ENCODE data around the gene EMX1.

EMX1 gene

DNA sequence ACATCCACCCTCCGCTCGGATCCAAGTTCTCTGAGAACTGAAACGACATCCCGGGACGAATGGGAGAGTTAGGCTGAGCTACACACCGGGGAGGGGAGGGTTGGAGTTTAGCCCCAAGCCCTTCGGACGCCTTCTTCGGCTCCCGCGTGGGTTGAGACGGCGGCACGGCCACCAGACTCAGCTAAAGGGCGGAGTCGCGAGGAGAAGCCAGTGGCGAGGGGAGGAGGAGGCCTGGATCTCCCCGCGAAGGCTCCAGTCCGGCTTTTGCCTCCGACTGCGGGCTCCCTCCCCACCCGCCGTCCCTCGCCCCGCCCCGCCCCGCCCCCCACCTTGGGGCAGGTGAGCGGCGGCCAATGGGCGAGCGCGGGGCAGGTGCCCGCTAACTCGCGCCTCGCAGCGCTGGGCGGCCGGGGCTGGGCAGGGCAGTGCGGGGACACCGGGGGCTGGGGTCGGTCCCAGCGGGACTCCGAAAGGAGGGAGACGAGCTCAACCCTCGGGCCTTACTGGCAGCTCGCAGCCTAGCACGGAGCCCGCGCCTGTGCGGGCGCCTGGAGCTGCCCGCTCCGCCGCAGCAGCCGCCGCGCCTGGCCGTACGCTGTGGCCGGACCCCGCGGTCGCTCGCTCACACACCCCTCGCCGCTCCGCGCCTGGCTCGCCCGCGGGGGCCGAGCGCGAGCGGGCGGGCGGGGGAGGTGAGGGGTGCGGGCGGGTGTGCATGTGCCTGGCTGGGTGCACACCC, at the start of gene EMX1:
Gene EMX1 (plus strand): TSS at position 382 of the 739 bp plus-strand sequence. CDS start 334 bp downstream, at position 716.
- no peaks in the 10 kb centered on the region for H3K9me3 ChIP-seq (ENCODE audit: low read depth, low read length)
- TF ChIP-seq FOXP2 (optimal IDR thresholded peaks at IDR 0.05; ENCODE audit: control extremely low read depth, extremely low read length, insufficient read depth), result no peak
- no peak for TF ChIP-seq EZH2 (IDR thresholded peaks at IDR 0.05)
- TF ChIP-seq POLR2AphosphoS5 (IDR thresholded peaks at IDR 0.05; ENCODE audit: borderline replicate concordance, low read depth, low read length), result no peak
- no peak within 1 kb of the TSS for H3K9ac ChIP-seq (ENCODE audit: insufficient read length)
- no peak for DNase-seq (ENCODE audit: low read depth, low spot score)
- peak within 1 kb of the TSS; percentile 78 for H3K4me3 ChIP-seq
- H3K27ac ChIP-seq, result no peak within 1 kb of the TSS
- H3K36me3 ChIP-seq (ENCODE audit: insufficient read depth, low read length), result no peaks in the 10 kb centered on the region

DNA sequence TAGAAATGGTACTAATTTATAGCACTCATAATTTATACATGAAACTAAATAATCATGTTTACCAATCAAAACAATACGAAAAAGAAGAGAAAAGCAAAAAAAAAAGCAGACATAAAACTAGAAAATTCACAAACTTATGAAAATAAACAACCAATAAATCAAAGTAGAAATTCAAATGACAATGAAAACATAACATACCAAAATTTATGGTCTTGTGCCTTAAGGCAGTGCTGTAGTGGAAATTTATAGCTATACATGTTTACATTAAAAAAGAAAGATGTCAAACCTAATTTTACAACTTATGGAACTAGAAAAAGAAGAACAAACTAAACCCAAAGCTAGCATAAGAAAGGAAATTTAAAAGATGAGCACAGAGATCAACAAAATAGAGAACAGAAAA, 46.3 kb upstream of the EMX1 start:
- no peak for TF ChIP-seq EZH2 (IDR thresholded peaks at IDR 0.05)
- no peak for TF ChIP-seq FOXP2 (optimal IDR thresholded peaks at IDR 0.05; ENCODE audit: control extremely low read depth, extremely low read length, insufficient read depth)
- no peak for TF ChIP-seq POLR2AphosphoS5 (IDR thresholded peaks at IDR 0.05; ENCODE audit: borderline replicate concordance, low read depth, low read length)

DNA sequence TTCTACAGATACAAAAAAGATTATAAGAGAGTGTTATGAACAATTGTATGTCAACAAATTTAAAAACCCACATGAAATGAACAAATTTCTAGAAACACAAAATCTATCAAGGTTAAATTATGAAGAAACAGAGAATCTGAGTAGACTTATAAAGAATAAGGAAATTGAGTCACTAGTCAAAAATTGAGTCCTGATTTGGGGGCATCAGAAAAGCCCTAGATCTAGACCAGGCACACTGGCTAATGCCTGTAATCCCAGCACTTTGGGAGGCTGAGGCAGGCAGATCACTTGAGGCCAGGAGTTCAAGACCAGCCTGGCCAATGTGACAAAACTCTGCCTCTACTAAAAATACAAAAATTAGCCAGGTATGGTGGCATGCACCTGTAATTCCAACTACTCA, 45.4 kb upstream of the EMX1 start:
- no peaks in the 10 kb centered on the region for H3K9me3 ChIP-seq (ENCODE audit: low read depth, low read length)
- DNase-seq (ENCODE audit: low read depth, low spot score), result no peak
- TF ChIP-seq FOXP2 (optimal IDR thresholded peaks at IDR 0.05; ENCODE audit: control extremely low read depth, extremely low read length, insufficient read depth), result no peak
- no peak for TF ChIP-seq POLR2AphosphoS5 (IDR thresholded peaks at IDR 0.05; ENCODE audit: borderline replicate concordance, low read depth, low read length)
- H3K9ac ChIP-seq (ENCODE audit: insufficient read length), result no peak overlapping the region
- no peak overlapping the region for H3K27ac ChIP-seq
- H3K36me3 ChIP-seq (ENCODE audit: insufficient read depth, low read length), result no peaks in the 10 kb centered on the region
- no peak overlapping the region for H3K4me3 ChIP-seq

More for the DNA sequence above, 46.3 kb upstream of the EMX1 start:
- no peak overlapping the region for H3K9ac ChIP-seq (ENCODE audit: insufficient read length)
- no peak overlapping the region for H3K4me3 ChIP-seq
- H3K27ac ChIP-seq, result no peak overlapping the region
- H3K36me3 ChIP-seq (ENCODE audit: insufficient read depth, low read length), result no peaks in the 10 kb centered on the region
- H3K9me3 ChIP-seq (ENCODE audit: low read depth, low read length), result no peaks in the 10 kb centered on the region
- no peak for DNase-seq (ENCODE audit: low read depth, low spot score)

DNA sequence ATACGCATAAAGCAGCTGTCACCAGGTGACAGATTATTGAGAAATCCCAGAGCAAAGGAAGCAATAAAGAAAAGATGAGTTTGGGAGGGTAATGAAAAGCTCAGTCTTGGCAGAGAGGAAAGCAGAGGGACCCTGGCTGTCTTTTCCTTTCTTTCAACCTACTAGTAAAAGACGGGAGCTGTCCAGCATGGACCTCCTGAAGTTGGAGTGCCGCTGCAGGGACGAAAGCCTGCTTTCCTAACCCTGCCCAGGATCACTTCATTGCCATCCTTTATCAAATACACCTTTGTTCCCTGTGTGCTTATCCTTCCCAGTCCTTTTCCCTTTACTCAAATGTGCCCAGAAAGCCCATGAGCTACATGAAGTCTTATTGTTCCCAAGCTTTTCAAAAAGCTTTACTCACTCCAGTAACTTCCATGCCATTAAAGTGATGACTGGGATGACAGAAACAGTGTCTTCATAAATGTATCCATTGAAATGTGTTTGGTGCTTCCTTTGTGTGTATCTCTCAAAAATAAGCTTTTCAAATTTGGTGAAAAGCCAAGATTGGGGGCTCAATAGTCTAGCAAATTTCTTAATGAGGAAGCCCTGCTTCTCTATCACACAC, 33.9 kb upstream of the EMX1 start:
- no peak overlapping the region for H3K9ac ChIP-seq (ENCODE audit: insufficient read length)
- TF ChIP-seq FOXP2 (optimal IDR thresholded peaks at IDR 0.05; ENCODE audit: control extremely low read depth, extremely low read length, insufficient read depth) (no peak), EZH2 (IDR thresholded peaks at IDR 0.05) (no peak)
- H3K27ac ChIP-seq, result no peak overlapping the region
- no peaks in the 10 kb centered on the region for H3K9me3 ChIP-seq (ENCODE audit: low read depth, low read length)
- no peak overlapping the region for H3K4me3 ChIP-seq
- H3K36me3 ChIP-seq (ENCODE audit: insufficient read depth, low read length), result no peaks in the 10 kb centered on the region
- DNase-seq (ENCODE audit: low read depth, low spot score), result no peak

DNA sequence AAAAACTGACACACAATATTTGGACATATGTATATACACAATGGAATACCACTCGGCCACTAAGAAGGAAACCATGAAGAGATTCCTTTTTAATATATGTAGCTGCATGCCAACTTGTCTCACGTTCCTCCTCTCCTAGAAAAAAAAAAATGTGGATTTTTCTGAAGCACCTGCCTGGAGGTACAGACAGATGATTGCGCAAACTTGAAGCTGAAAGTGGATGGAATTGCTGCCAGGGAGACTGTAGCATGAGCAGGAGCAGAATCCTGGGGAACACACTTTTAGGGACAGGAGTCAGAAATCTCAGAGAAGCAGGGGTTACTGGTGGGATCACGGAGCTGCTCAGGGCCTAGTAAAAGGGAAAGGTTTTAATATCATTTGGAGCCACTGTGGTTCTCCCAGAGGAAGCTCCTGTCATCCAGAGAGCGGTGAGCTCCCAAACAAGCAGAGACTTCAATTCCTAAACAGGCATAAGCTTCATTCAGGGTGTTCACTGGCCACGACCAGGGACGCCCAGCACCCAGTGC, 30.8 kb upstream of the EMX1 start:
- no peak for TF ChIP-seq EZH2 (IDR thresholded peaks at IDR 0.05)
- no peak for TF ChIP-seq FOXP2 (optimal IDR thresholded peaks at IDR 0.05; ENCODE audit: control extremely low read depth, extremely low read length, insufficient read depth)
- no peak for TF ChIP-seq POLR2AphosphoS5 (IDR thresholded peaks at IDR 0.05; ENCODE audit: borderline replicate concordance, low read depth, low read length)
- no peak for DNase-seq (ENCODE audit: low read depth, low spot score)
- H3K36me3 ChIP-seq (ENCODE audit: insufficient read depth, low read length), result peaks cover 2% of the 10 kb centered on the region; the same call in 1 of the 2 replicates
- H3K27ac ChIP-seq, result no peak overlapping the region
- H3K9me3 ChIP-seq (ENCODE audit: low read depth, low read length), result no peaks in the 10 kb centered on the region
- no peak overlapping the region for H3K9ac ChIP-seq (ENCODE audit: insufficient read length)
- H3K4me3 ChIP-seq, result peak overlapping the region; percentile 97

DNA sequence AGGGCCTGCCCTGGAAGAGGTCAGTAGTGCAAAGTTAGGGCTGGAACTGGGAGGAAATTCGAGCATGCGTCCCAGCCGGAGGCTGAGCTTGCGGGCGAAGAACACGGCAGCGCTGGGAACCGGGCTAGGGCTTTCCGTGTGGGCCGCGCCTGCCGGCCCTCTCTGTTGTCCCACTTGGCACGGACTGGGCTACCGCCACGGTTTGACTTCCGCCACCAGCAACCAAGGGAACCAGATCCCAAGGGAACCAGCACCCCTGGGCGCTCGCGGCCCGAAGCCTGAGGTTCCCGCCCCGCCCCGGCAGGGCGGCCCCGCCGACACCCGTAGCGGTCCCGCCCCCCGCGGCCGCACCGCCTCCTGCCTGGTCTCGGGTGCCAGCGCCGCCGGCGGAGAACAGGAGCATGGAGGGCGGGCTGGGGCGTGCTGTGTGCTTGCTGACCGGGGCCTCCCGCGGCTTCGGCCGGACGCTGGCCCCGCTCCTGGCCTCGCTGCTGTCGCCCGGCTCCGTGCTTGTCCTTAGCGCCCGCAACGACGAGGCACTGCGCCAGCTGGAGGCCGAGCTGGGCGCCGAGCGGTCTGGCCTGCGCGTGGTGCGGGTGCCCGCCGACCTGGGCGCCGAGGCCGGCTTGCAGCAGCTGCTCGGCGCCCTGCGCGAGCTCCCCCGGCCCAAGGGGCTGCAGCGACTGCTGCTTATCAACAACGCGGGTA, 30.1 kb upstream of the EMX1 start, which contains the start of gene SPR:
Gene SPR (plus strand): TSS at position 377 of the 708 bp plus-strand sequence. CDS start 25 bp downstream, at position 402.
- no peak for DNase-seq (ENCODE audit: low read depth, low spot score)
- no peak within 1 kb of the TSS for H3K27ac ChIP-seq
- peaks cover 4% of the 10 kb centered on the region; the same call in 1 of the 2 replicates for H3K36me3 ChIP-seq (ENCODE audit: insufficient read depth, low read length)
- TF ChIP-seq FOXP2 (optimal IDR thresholded peaks at IDR 0.05; ENCODE audit: control extremely low read depth, extremely low read length, insufficient read depth), result no peak
- no peak for TF ChIP-seq EZH2 (IDR thresholded peaks at IDR 0.05)
- TF ChIP-seq POLR2AphosphoS5 (IDR thresholded peaks at IDR 0.05; ENCODE audit: borderline replicate concordance, low read depth, low read length), result no peak; the same call in 1 of the 2 replicates
- H3K9me3 ChIP-seq (ENCODE audit: low read depth, low read length), result no peaks in the 10 kb centered on the region
- peak within 1 kb of the TSS; percentile 97 for H3K4me3 ChIP-seq
- peak within 1 kb of the TSS; percentile 74 for H3K9ac ChIP-seq (ENCODE audit: insufficient read length)

DNA sequence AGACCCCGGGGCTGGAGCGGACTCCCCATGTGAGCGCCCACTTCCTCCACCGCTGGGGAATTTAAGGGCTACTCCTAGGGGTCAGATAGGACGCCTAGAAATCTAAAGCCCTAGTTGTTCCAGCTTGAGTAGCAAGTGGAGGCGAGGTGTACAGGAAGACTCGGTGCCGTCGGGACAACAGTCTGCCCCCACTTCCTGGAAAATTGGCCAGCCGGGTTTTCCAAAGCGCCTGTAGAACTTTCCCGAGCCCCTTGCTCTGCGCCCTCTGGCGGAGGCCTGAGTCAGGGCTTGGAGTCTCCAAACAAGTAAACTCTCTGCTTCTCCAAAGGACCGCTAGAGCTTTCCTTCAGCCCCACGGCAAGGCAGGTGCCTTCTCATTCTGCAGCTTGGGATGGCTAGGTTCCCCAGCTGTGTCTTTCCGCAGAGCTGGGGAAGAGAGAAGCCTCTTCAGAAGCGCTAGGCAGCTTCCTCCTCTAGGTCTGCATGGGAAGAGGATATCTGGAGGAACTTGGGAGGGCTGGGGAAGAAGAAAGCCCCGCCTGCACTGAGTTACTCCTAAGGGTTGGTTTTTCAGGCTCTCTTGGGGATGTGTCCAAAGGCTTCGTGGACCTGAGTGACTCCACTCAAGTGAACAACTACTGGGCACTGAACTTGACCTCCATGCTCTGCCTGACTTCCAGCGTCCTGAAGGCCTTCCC, 29.4 kb upstream of the EMX1 start:
- H3K9ac ChIP-seq (ENCODE audit: insufficient read length), result peak overlapping the region; percentile 74

More for the DNA sequence above, 29.4 kb upstream of the EMX1 start:
- DNase-seq (ENCODE audit: low read depth, low spot score), result peak; percentile 76
- Histone ChIP-seq H3K27ac (no peak overlapping the region), H3K4me3 (peak overlapping the region; percentile 97), H3K9me3 (ENCODE audit: low read depth, low read length) (no peaks in the 10 kb centered on the region), H3K36me3 (ENCODE audit: insufficient read depth, low read length) (peaks cover 6% of the 10 kb centered on the region; the same call in 1 of the 2 replicates)
- no peak; the same call in 1 of the 2 replicates for TF ChIP-seq POLR2AphosphoS5 (IDR thresholded peaks at IDR 0.05; ENCODE audit: borderline replicate concordance, low read depth, low read length)
- no peak for TF ChIP-seq FOXP2 (optimal IDR thresholded peaks at IDR 0.05; ENCODE audit: control extremely low read depth, extremely low read length, insufficient read depth)
- TF ChIP-seq EZH2 (IDR thresholded peaks at IDR 0.05), result no peak

All from SK-N-MC (cell line).